Activated CD8-positive, alpha-beta T cell treated with anti-CD3 and anti-CD28 coated beads for 36 hours (primary cell): ENCODE data around the gene CORO6. TPM values are rescaled to one million over a fixed set of nuclear protein-coding genes. Genes with fewer than 3 reads are reported as not detected.

Experiments used
- ATAC-seq: fragments of 200-7000 bp; cut with Tn5 transposase; one replicate; pipeline ENCODE4 v1.10.0; 2021; ENCODE audit warnings: mild to moderate bottlenecking, moderate library complexity
- CTCF ChIA-PET: fragments of 350-600 bp; sonication (Branson Sonifier 250); formaldehyde crosslinking; loops from one replicate; lab custom pipeline; 2021; ENCODE audit warnings: antibody characterized with exemption; lab: Charles Lee
- POLR2A ChIA-PET: fragments of 350-600 bp; sonication (Branson Sonifier 250); formaldehyde crosslinking; loops from one replicate; lab custom pipeline; 2021; ENCODE audit warnings: antibody characterized with exemption; lab: Charles Lee
- DNase-seq: peaks from one replicate; pipeline ENCODE4 v3.0.0-alpha.2; 2020
- H3K27ac Mint-ChIP-seq: one replicate; pipeline ENCODE4 v1.8.0; 2021; ENCODE audit warnings: mild to moderate bottlenecking, mixed read lengths
- H3K27me3 Mint-ChIP-seq: one replicate; pipeline ENCODE4 v1.8.0; 2021; ENCODE audit warnings: mixed read lengths
- H3K36me3 Mint-ChIP-seq: one replicate; pipeline ENCODE4 v1.8.0; 2021; ENCODE audit warnings: low read depth, mixed read lengths
- H3K4me1 Mint-ChIP-seq: one replicate; pipeline ENCODE4 v1.8.0; 2021; ENCODE audit warnings: low read depth, mixed read lengths
- H3K4me3 Mint-ChIP-seq: one replicate; pipeline ENCODE4 v1.8.0; 2021; ENCODE audit warnings: mild to moderate bottlenecking, moderate library complexity, mixed read lengths
- H3K9me3 Mint-ChIP-seq: one replicate; pipeline ENCODE4 v1.8.0; 2021; ENCODE audit warnings: mixed read lengths
- CTCF ChIP-seq: fragments of 200-600 bp; IDR thresholded peaks from one replicate; pipeline ENCODE4 v1.8.0; 2022; ENCODE audit warnings: antibody characterized with exemption, mild to moderate bottlenecking
- intact Hi-C: fragments of 100-400 bp; cut with micrococcal nuclease; formaldehyde crosslinking; loops from one replicate; pipeline ENCODE4 v1.10.0; 2022
- total RNA-seq, 2 experiments: library from RNA; stranded (reverse); gene quantifications; one replicate each; pipeline ENCODE4 v1.2.3, GENCODE V29; 2021

CORO6 gene
- total RNA-seq, 2 experiments from 2014 or later, result 11.6 to 13.0 TPM

GRCh38 chr17:29612404-29613280, 10.1 kb downstream of the CORO6 start:
- TF ChIP-seq CTCF, result no peak
- ChIA-PET CTCF (interaction anchor here (0.6 to 8.5 kb wide), 16 partner anchors 8 to 318 kb away, joined by 3 to 172 read pairs (median 4); partner anchors contain the start of genes ABHD15, ANKRD13B, GIT1 and SSH2), POLR2A (interaction anchor here (0.6 to 1.9 kb wide), 9 partner anchors 11 to 45 kb away, joined by 3 to 6 read pairs (median 3); partner anchors contain the start of genes ABHD15 and CORO6)
- Mint-ChIP-seq H3K9me3 (no peaks in the 10 kb centered on the region), H3K27ac (no peak overlapping the region), H3K4me1 (peaks cover 31% of the 10 kb centered on the region), H3K4me3 (peak overlapping the region; percentile 21), H3K27me3 (peaks cover 2% of the 10 kb centered on the region), H3K36me3 (no peaks in the 10 kb centered on the region)
- DNase-seq, result no peak
- intact Hi-C loops, result no loop called here
- no peak for ATAC-seq

- intact Hi-C loops, result no loop called here
- peaks cover 2% of the 10 kb centered on the region for H3K27me3 Mint-ChIP-seq
- no peak for TF ChIP-seq CTCF
- H3K9me3 Mint-ChIP-seq, result no peaks in the 10 kb centered on the region
- H3K4me1 Mint-ChIP-seq, result peaks cover 33% of the 10 kb centered on the region
- ChIA-PET CTCF (interaction anchor here (1.6 to 8.5 kb wide), 2 partner anchors 44 to 168 kb away, joined by 3 to 97 read pairs; partner anchors contain the start of genes ABHD15 and TP53I13), POLR2A (interaction anchor here (0.6 to 1.0 kb wide), 5 partner anchors 20 to 38 kb away, joined by 3 read pairs; no protein-coding TSS in a partner anchor)
- ATAC-seq, result no peak
- no peaks in the 10 kb centered on the region for H3K36me3 Mint-ChIP-seq
- no peak overlapping the region for H3K27ac Mint-ChIP-seq
- H3K4me3 Mint-ChIP-seq, result no peak overlapping the region
- no peak for DNase-seq
Observed at GRCh38 chr17:29612094-29612403, 10.7 kb downstream of the CORO6 start.

GRCh38 chr17:29611351-29612093, 11.2 kb downstream of the CORO6 start:
- H3K36me3 Mint-ChIP-seq, result no peaks in the 10 kb centered on the region
- ChIA-PET CTCF (interaction anchor here (1.3 to 1.6 kb wide), 2 partner anchors 20 to 168 kb away, joined by 3 read pairs; no protein-coding TSS in a partner anchor), POLR2A (interaction anchor here (0.6 to 1.2 kb wide), 6 partner anchors 17 to 37 kb away, joined by 3 read pairs; no protein-coding TSS in a partner anchor)
- H3K4me3 Mint-ChIP-seq, result no peak overlapping the region
- H3K4me1 Mint-ChIP-seq, result peaks cover 28% of the 10 kb centered on the region
- no peaks in the 10 kb centered on the region for H3K9me3 Mint-ChIP-seq
- H3K27ac Mint-ChIP-seq, result no peak overlapping the region
- intact Hi-C loops, result no loop called here
- ATAC-seq, result no peak
- peaks cover 2% of the 10 kb centered on the region for H3K27me3 Mint-ChIP-seq
- no peak for DNase-seq
- no peak for TF ChIP-seq CTCF

GRCh38 chr17:29610395-29610794, 12.3 kb downstream of the CORO6 start:
- no peaks in the 10 kb centered on the region for H3K27me3 Mint-ChIP-seq
- H3K27ac Mint-ChIP-seq, result no peak overlapping the region
- ATAC-seq, result no peak
- H3K9me3 Mint-ChIP-seq, result no peaks in the 10 kb centered on the region
- intact Hi-C loops, result no loop called here
- no peak for DNase-seq
- ChIA-PET POLR2A (interaction anchor here (1.2 kb wide), 1 partner anchor 16 kb away, joined by 3 read pairs; no protein-coding TSS in a partner anchor), CTCF (interaction anchor here (1.3 kb wide), 1 partner anchor 19 kb away, joined by 3 read pairs; no protein-coding TSS in a partner anchor)
- no peak overlapping the region for H3K4me3 Mint-ChIP-seq
- no peak for TF ChIP-seq CTCF
- H3K4me1 Mint-ChIP-seq, result peaks cover 18% of the 10 kb centered on the region
- H3K36me3 Mint-ChIP-seq, result no peaks in the 10 kb centered on the region
